ENCODE data around the gene CPB2. TPM values are rescaled to one million over a fixed set of nuclear protein-coding genes. Genes with fewer than 3 reads are reported as not detected.

The CPB2 gene
- polyA plus RNA-seq, 1 donor from 2014 or later, result 0.14 TPM

GRCh38 chr13:46121033-46121432 lies 16.2 kb upstream of the CPB2 start:
- peaks cover 13 to 22% (median 22%) of the 10 kb centered on the region in 3 donors for H3K4me1 Mint-ChIP-seq
- H3K36me3 Mint-ChIP-seq, result no peaks in the 10 kb centered on the region
- H3K27ac Mint-ChIP-seq, result no peak overlapping the region
- no peaks in the 10 kb centered on the region for H3K9me3 Mint-ChIP-seq
- peaks cover 1% of the 10 kb centered on the region for H3K27me3 Mint-ChIP-seq
- H3K4me3 Mint-ChIP-seq, result no peak overlapping the region

GRCh38 chr13:46119883-46120614 lies 15.2 kb upstream of the CPB2 start:
- no peaks in the 10 kb centered on the region for H3K36me3 Mint-ChIP-seq
- H3K9me3 Mint-ChIP-seq, result no peaks in the 10 kb centered on the region
- H3K27me3 Mint-ChIP-seq, result peaks cover 1% of the 10 kb centered on the region
- H3K4me1 Mint-ChIP-seq, result peaks cover 10 to 15% (median 13%) of the 10 kb centered on the region in 3 donors
- H3K27ac Mint-ChIP-seq, result no peak overlapping the region
- H3K4me3 Mint-ChIP-seq, result no peak overlapping the region

- Mint-ChIP-seq H3K4me3 (no peak overlapping the region), H3K27ac (no peak overlapping the region), H3K27me3 (peaks cover 5% of the 10 kb centered on the region), H3K36me3 (no peaks in the 10 kb centered on the region), H3K4me1 (no peaks in the 10 kb centered on the region), H3K9me3 (no peaks in the 10 kb centered on the region)
These were observed 12.0 kb upstream of the CPB2 start for GRCh38 chr13:46116653-46117502.

GRCh38 chr13:46114613-46115012 lies 9.8 kb upstream of the CPB2 start:
- no peaks in the 10 kb centered on the region for H3K9me3 Mint-ChIP-seq
- peaks cover 13% of the 10 kb centered on the region for H3K27me3 Mint-ChIP-seq
- H3K27ac Mint-ChIP-seq, result no peak overlapping the region
- H3K4me1 Mint-ChIP-seq, result no peaks in the 10 kb centered on the region
- no peaks in the 10 kb centered on the region for H3K36me3 Mint-ChIP-seq
- H3K4me3 Mint-ChIP-seq, result no peak overlapping the region

- H3K27ac Mint-ChIP-seq, result no peak overlapping the region
- H3K27me3 Mint-ChIP-seq, result peaks cover 14% of the 10 kb centered on the region
- H3K9me3 Mint-ChIP-seq, result no peaks in the 10 kb centered on the region
- no peaks in the 10 kb centered on the region for H3K4me1 Mint-ChIP-seq
- H3K36me3 Mint-ChIP-seq, result no peaks in the 10 kb centered on the region
- no peak overlapping the region for H3K4me3 Mint-ChIP-seq
These were observed 8.8 kb upstream of the CPB2 start for GRCh38 chr13:46113596-46113995.

GRCh38 chr13:46111151-46111550 lies 6.3 kb upstream of the CPB2 start:
- Mint-ChIP-seq H3K9me3 (no peaks in the 10 kb centered on the region), H3K27ac (no peak overlapping the region), H3K27me3 (peaks cover 19% of the 10 kb centered on the region), H3K4me3 (no peak overlapping the region), H3K4me1 (peaks cover 4% of the 10 kb centered on the region in 3 donors), H3K36me3 (no peaks in the 10 kb centered on the region)

- Mint-ChIP-seq H3K4me3 (no peak overlapping the region), H3K27me3 (peaks cover 19% of the 10 kb centered on the region), H3K27ac (no peak overlapping the region), H3K36me3 (no peaks in the 10 kb centered on the region), H3K4me1 (peaks cover 4% of the 10 kb centered on the region in 3 donors), H3K9me3 (no peaks in the 10 kb centered on the region)
These were observed 4.6 kb upstream of the CPB2 start for GRCh38 chr13:46109451-46109850.

GRCh38 chr13:46106839-46107371 lies 2.1 kb upstream of the CPB2 start:
- no peaks in the 10 kb centered on the region for H3K9me3 Mint-ChIP-seq
- peaks cover 4 to 7% (median 4%) of the 10 kb centered on the region in 3 donors for H3K4me1 Mint-ChIP-seq
- H3K27ac Mint-ChIP-seq, result no peak overlapping the region
- H3K4me3 Mint-ChIP-seq, result peak overlapping the region in 2 of 4 donors; percentile 3 to 19
- H3K36me3 Mint-ChIP-seq, result no peaks in the 10 kb centered on the region
- peaks cover 17% of the 10 kb centered on the region for H3K27me3 Mint-ChIP-seq

- H3K36me3 Mint-ChIP-seq, result no peaks in the 10 kb centered on the region
- H3K9me3 Mint-ChIP-seq, result no peaks in the 10 kb centered on the region
- H3K4me1 Mint-ChIP-seq, result peaks cover 4 to 10% (median 4%) of the 10 kb centered on the region in 3 donors
- peaks cover 4% of the 10 kb centered on the region for H3K27me3 Mint-ChIP-seq
- H3K4me3 Mint-ChIP-seq, result no peak overlapping the region
- H3K27ac Mint-ChIP-seq, result no peak overlapping the region
These were observed 1.8 kb downstream of the CPB2 start for GRCh38 chr13:46103037-46103436.

- Mint-ChIP-seq H3K27me3 (peaks cover 4% of the 10 kb centered on the region), H3K27ac (no peak overlapping the region), H3K9me3 (no peaks in the 10 kb centered on the region), H3K36me3 (no peaks in the 10 kb centered on the region), H3K4me3 (no peak overlapping the region), H3K4me1 (peaks cover 3 to 9% (median 4%) of the 10 kb centered on the region in 3 donors)
These were observed 2.6 kb downstream of the CPB2 start for GRCh38 chr13:46102255-46102605.

GRCh38 chr13:46101484-46102254 lies 3.2 kb downstream of the CPB2 start:
- Mint-ChIP-seq H3K27ac (no peak overlapping the region), H3K9me3 (peaks cover 0 to 2% (median 0%) of the 10 kb centered on the region in 3 donors), H3K36me3 (no peaks in the 10 kb centered on the region), H3K4me3 (no peak overlapping the region), H3K27me3 (peaks cover 3% of the 10 kb centered on the region), H3K4me1 (peaks cover 0 to 6% (median 0%) of the 10 kb centered on the region in 3 donors)

- H3K4me3 Mint-ChIP-seq, result no peak overlapping the region
- H3K27me3 Mint-ChIP-seq, result peaks cover 3% of the 10 kb centered on the region
- peaks cover 0 to 2% (median 0%) of the 10 kb centered on the region in 3 donors for H3K9me3 Mint-ChIP-seq
- no peaks in the 10 kb centered on the region for H3K36me3 Mint-ChIP-seq
- no peak overlapping the region for H3K27ac Mint-ChIP-seq
- H3K4me1 Mint-ChIP-seq, result peaks cover 0 to 6% (median 0%) of the 10 kb centered on the region in 3 donors
These were observed 3.8 kb downstream of the CPB2 start for GRCh38 chr13:46101002-46101401.

- peaks cover 5% of the 10 kb centered on the region for H3K27me3 Mint-ChIP-seq
- no peak overlapping the region for H3K4me3 Mint-ChIP-seq
- no peaks in the 10 kb centered on the region for H3K36me3 Mint-ChIP-seq
- H3K4me1 Mint-ChIP-seq, result peaks cover 0 to 6% (median 0%) of the 10 kb centered on the region in 3 donors
- peaks cover 0 to 2% (median 0%) of the 10 kb centered on the region in 3 donors for H3K9me3 Mint-ChIP-seq
- peak overlapping the region in 1 of 3 donors; percentile 27 for H3K27ac Mint-ChIP-seq
These were observed 4.5 kb downstream of the CPB2 start for GRCh38 chr13:46100191-46100815.

- no peaks in the 10 kb centered on the region for H3K36me3 Mint-ChIP-seq
- no peak overlapping the region for H3K4me3 Mint-ChIP-seq
- H3K27ac Mint-ChIP-seq, result no peak overlapping the region
- H3K9me3 Mint-ChIP-seq, result peaks cover 0 to 2% (median 0%) of the 10 kb centered on the region in 3 donors
- peaks cover 14% of the 10 kb centered on the region for H3K27me3 Mint-ChIP-seq
- H3K4me1 Mint-ChIP-seq, result peaks cover 0 to 6% (median 0%) of the 10 kb centered on the region in 3 donors
These were observed 7.2 kb downstream of the CPB2 start for GRCh38 chr13:46097663-46098062.

Measured in IgD-negative memory B cell (primary cell).